ENCODE results near the gene SLC35A3. TPM values are rescaled to one million over a fixed set of nuclear protein-coding genes. Genes with fewer than 3 reads are reported as not detected.

The SLC35A3 gene
- total and polyA plus RNA-seq, 9 of the 15 experiments (the other 6 are each of a cell fraction or from before 2014, with no cell fraction given) = 3.5 to 21.7 (median 13.2) TPM

DNA sequence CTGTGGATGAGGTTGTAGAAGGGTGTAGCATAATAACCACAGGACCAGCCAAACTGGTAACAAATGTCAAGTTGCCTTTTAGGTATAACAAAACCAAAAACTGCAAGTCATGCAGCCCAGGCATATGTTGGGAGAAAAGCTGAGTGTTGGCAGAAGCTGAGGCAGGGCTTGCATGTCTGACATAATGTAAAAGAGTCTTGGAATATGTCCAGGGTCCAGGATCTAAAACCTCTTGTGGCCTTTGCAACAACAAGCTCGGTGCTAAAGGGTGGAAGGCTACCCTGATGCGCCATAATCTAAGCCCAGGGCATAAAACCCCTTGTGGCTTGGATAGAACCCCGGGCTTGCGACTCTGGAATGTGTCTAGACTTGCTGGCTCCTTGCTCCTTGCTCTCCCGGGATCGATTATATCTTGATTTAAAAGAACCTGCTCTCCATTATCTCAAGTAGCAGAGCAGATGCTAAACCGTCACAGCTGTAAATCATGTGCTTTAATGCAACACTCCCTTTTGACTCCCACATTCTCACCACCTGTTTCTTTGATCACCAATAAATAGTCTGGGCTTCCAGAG is 26.5 kb upstream of the SLC35A3 start (continued):
- peak; percentile 85 for TF ChIP-seq KDM1A (IDR thresholded peaks at IDR 0.05)
- no peak for TF ChIP-seq NR2C1 (IDR thresholded peaks at IDR 0.05)
- TF ChIP-seq NR2C1 (tag; IDR thresholded peaks at IDR 0.05) = 0 out of 2 replicates have a peak, but pooled peaks have one; percentile 12
- peak; percentile 79 for TF ChIP-seq TEAD4 (IDR thresholded peaks at IDR 0.05; ENCODE audit: low read length)
- TF ChIP-seq TEAD4 (CRISPR knock-in tag; IDR thresholded peaks at IDR 0.05; ENCODE audit: borderline replicate concordance) = no peak
- TF ChIP-seq ZNF165 (CRISPR knock-in tag; IDR thresholded peaks at IDR 0.05; ENCODE audit: borderline replicate concordance) = no peak
- peak; percentile 77; the same call in 1 of the 2 replicates for TF ChIP-seq GATAD2A (IDR thresholded peaks at IDR 0.05)
- TF ChIP-seq CTBP1 (IDR thresholded peaks at IDR 0.05; ENCODE audit: borderline replicate concordance) = peak; percentile 82; the same call in 1 of the 2 replicates
- TF ChIP-seq, protein P1, sequence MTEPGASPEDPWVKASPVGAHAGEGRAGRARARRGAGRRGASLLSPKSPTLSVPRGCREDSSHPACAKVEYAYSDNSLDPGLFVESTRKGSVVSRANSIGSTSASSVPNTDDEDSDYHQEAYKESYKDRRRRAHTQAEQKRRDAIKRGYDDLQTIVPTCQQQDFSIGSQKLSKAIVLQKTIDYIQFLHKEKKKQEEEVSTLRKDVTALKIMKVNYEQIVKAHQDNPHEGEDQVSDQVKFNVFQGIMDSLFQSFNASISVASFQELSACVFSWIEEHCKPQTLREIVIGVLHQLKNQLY (CRISPR knock-in tag; conservative IDR thresholded peaks at IDR 0.05) = no peak
- no peak for TF ChIP-seq CEBPB (tag; IDR thresholded peaks at IDR 0.05)
- no peak; the same call in 1 of the 2 replicates for TF ChIP-seq MYBL2 (IDR thresholded peaks at IDR 0.05; ENCODE audit: low read depth)
- no peak for TF ChIP-seq MYBL2 (CRISPR knock-in tag; IDR thresholded peaks at IDR 0.05; ENCODE audit: borderline replicate concordance)
- TF ChIP-seq ELF1 (tag; IDR thresholded peaks at IDR 0.05) = no peak
- TF ChIP-seq STAG1 (CRISPR knock-in tag; IDR thresholded peaks at IDR 0.05; ENCODE audit: borderline replicate concordance) = no peak
- no peak for TF ChIP-seq ZSCAN29 (IDR thresholded peaks at IDR 0.05)
- TF ChIP-seq NR3C1 (CRISPR knock-in tag; IDR thresholded peaks at IDR 0.05) = no peak
- no peak for TF ChIP-seq RFX1 (IDR thresholded peaks at IDR 0.05)
- TF ChIP-seq PML (IDR thresholded peaks at IDR 0.05; ENCODE audit: low read length) = 0 out of 2 replicates have a peak, but pooled peaks have one; percentile 34
- no peak for TF ChIP-seq ADNP (tag; IDR thresholded peaks at IDR 0.05)
- no peak for TF ChIP-seq NFXL1 (CRISPR knock-in tag; IDR thresholded peaks at IDR 0.05)
- peak; percentile 99 for TF ChIP-seq MAFG (tag; conservative IDR thresholded peaks at IDR 0.05)
